IgD-negative memory B cell (primary cell): Measurements from ENCODE around the gene CDKL2. TPM values are rescaled to one million over a fixed set of nuclear protein-coding genes. Genes with fewer than 3 reads are reported as not detected.
"Not testable (repeated sequence)": the region's sequence is repeated elsewhere in the genome, so short reads cannot be mapped to it uniquely, and the experiment has no call there.

ENCODE experiments used
- H3K27ac Mint-ChIP-seq, 3 donors: one replicate each; pipeline ENCODE4 v1.8.0; 2020 to 2022; ENCODE audit warnings: mild to moderate bottlenecking in 3 of 3, mixed read lengths in 3 of 3, moderate library complexity in 1 of 3
- H3K27me3 Mint-ChIP-seq: one replicate; pipeline ENCODE4 v1.8.0; 2021; ENCODE audit warnings: mixed read lengths
- H3K36me3 Mint-ChIP-seq: one replicate; pipeline ENCODE4 v1.8.0; 2020; ENCODE audit warnings: mild to moderate bottlenecking, mixed read lengths
- H3K4me1 Mint-ChIP-seq, 3 donors: one replicate each; pipeline ENCODE4 v1.8.0; 2020 to 2022; ENCODE audit warnings: mixed read lengths in 3 of 3, mild to moderate bottlenecking in 1 of 3
- H3K4me3 Mint-ChIP-seq, 4 donors: one replicate each; pipeline ENCODE4 v1.8.0; 2020 to 2022; ENCODE audit warnings: mild to moderate bottlenecking in 4 of 4, mixed read lengths in 4 of 4, moderate library complexity in 3 of 4
- H3K9me3 Mint-ChIP-seq, 3 donors: one replicate each; pipeline ENCODE4 v1.8.0; 2020 to 2021; ENCODE audit warnings: mixed read lengths in 3 of 3, mild to moderate bottlenecking in 1 of 3
- polyA plus RNA-seq: library from polyadenylated mRNA; unstranded; fragments of 300-500 nt; fragmentation: Illumina TruSeq; gene quantifications from one replicate; pipeline ENCODE4 v1.2.3, GENCODE V29; 2021

Gene CDKL2
- polyA plus RNA-seq, 1 donor from 2014 or later, result not detected

DNA sequence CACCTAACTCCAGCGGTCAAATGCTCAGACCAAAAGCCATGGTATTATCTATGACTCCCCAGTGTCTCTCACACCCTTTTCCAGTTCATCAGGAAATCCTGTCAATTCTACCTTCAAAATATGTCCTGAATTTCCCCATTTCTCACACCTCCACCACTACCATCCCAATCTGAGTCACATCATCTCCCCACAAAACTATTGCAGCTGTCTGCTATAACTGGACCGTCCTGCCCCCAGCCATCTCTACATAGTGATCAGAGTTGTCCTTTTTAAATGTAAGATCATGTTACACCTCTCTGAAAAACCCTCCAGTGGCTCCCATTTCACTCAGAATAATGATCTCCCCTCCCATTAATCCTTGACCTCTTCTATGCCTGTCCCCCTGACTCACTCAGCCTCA, 81.3 kb downstream of the CDKL2 start:
- Mint-ChIP-seq H3K27ac (no peak overlapping the region), H3K27me3 (no peaks in the 10 kb centered on the region), H3K4me3 (no peak overlapping the region), H3K4me1 (no peaks in the 10 kb centered on the region), H3K9me3 (no peaks in the 10 kb centered on the region), H3K36me3 (peaks cover 2% of the 10 kb centered on the region)

DNA sequence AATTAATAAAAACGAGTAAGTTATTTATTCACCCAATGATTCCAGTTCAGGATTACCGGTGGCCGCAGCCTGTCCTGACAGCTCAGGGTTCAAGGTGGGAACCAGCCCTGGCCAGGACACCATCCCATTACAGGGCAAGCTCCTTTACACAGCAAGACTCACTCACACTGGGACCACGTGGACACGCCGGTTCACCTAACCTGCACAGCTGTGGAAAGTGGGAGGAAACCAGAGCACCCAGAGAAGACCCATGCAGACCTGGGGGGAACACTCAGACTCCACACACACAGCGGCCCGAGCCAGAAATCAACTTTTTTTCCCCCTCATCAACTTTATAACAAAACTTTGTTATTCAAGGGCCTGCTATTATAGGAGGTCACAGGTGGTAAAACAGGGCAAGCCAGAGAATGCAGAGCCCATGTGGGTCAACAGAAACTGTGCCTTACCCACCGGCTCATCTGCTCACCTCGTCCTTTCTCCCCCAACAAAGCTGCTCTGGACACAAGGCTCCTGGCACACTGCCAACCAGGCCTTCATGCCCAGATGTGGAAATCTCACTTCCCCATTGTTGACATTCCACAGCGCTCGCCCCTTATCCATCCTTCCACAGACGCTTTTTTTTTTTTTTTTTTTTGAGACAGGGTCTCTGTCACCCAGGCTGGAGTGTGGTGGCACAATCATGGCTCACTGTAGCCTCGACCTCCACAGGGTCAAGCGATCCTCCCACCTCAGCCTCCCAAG, 82.5 kb downstream of the CDKL2 start:
- Mint-ChIP-seq H3K4me3 (no peak overlapping the region), H3K4me1 (no peaks in the 10 kb centered on the region), H3K27me3 (no peaks in the 10 kb centered on the region), H3K9me3 (no peaks in the 10 kb centered on the region), H3K36me3 (peaks cover 2% of the 10 kb centered on the region), H3K27ac (no peak overlapping the region)

DNA sequence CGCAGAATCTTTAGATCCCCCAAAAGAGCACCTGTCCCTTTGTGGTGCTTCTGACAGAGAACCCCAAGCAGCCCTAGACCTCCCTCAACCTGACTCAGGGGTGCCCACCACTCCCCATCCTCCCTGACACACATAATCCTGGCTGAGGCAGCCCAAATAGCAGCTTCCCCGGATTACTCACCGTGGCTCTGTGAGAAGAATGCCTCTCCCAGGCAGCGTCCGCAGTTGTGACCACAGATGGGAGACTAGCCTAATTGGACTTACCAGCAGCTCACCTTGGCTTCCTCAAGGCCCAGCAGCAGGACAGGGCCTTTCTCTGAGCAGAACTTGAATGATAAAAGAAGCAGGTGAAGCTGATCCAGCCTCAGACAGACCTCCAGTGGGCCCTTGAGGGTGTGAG, 84.8 kb downstream of the CDKL2 start:
- Mint-ChIP-seq H3K27ac (peak overlapping the region in 1 of 3 donors; percentile 53), H3K4me1 (peaks cover 0 to 2% (median 0%) of the 10 kb centered on the region in 3 donors), H3K9me3 (no peaks in the 10 kb centered on the region), H3K4me3 (no peak overlapping the region), H3K27me3 (no peaks in the 10 kb centered on the region), H3K36me3 (peaks cover 2% of the 10 kb centered on the region)

DNA sequence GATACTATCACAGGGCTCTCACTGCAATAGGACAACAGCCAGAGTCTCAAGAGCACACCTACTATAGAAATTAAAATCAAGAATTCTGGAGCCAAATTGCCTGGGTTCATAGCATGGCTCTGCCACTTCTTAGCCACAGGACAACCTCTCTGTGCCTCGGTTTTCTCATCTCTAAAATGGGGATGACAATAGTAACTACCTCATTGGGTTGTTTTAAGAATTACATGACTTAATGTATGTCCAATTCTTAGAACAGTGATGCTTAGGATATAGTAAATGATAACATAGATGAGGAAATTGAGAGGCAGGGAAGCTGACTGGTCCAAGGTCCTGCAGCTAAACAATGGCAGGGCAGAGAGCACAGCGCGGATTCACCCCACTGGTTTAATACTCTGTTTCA, 85.5 kb downstream of the CDKL2 start:
- H3K9me3 Mint-ChIP-seq, result no peaks in the 10 kb centered on the region
- peak overlapping the region in 1 of 3 donors; percentile 53 for H3K27ac Mint-ChIP-seq
- H3K4me1 Mint-ChIP-seq, result peaks cover 0 to 2% (median 0%) of the 10 kb centered on the region in 3 donors
- H3K4me3 Mint-ChIP-seq, result no peak overlapping the region
- H3K27me3 Mint-ChIP-seq, result no peaks in the 10 kb centered on the region
- H3K36me3 Mint-ChIP-seq, result peaks cover 2% of the 10 kb centered on the region

DNA sequence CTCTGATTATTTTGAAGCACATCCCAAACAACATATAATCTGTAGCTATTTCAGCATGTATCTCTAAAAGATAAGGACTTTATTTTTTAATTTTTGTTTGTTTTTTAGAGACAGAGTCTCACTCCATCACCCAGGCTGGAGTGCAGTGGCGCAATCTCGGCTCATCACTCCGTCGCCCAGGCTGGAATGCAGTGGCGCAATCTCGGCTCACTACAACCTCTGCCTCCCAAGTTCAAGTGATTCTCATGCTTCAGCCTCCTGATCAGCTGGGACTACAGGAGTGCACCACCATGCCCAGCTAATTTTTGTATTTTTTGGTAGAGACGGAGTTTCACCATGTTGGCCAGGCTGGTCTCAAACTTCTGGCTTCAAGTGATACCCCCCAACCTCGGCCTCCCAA, 86.1 kb downstream of the CDKL2 start:
- H3K27me3 Mint-ChIP-seq, H3K4me1 Mint-ChIP-seq, H3K9me3 Mint-ChIP-seq, H3K36me3 Mint-ChIP-seq, H3K27ac Mint-ChIP-seq, H3K4me3 Mint-ChIP-seq: not testable (repeated sequence)

DNA sequence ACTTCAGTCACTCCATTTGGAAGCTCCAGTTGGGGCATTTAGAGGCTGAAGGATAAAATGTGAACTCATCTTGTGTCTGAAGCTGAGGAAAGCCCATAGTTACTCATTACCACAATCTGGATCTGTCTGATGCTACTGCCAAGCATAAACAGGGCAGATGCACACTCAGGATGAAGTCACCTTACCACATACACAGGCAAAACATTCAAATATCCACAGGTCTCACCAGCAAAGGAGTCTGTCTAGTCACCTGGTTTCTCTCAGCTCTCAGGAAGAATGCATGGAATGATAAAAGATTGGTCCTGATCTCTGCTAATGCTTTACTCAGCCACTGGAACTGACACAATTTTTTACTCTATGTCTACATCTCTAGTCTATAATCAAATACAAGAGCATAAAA, 87.5 kb downstream of the CDKL2 start:
- H3K4me3 Mint-ChIP-seq, result no peak overlapping the region
- no peaks in the 10 kb centered on the region for H3K27me3 Mint-ChIP-seq
- no peaks in the 10 kb centered on the region for H3K9me3 Mint-ChIP-seq
- peaks cover 0 to 2% (median 0%) of the 10 kb centered on the region in 3 donors for H3K4me1 Mint-ChIP-seq
- H3K27ac Mint-ChIP-seq, result no peak overlapping the region
- H3K36me3 Mint-ChIP-seq, result peaks cover 6% of the 10 kb centered on the region

DNA sequence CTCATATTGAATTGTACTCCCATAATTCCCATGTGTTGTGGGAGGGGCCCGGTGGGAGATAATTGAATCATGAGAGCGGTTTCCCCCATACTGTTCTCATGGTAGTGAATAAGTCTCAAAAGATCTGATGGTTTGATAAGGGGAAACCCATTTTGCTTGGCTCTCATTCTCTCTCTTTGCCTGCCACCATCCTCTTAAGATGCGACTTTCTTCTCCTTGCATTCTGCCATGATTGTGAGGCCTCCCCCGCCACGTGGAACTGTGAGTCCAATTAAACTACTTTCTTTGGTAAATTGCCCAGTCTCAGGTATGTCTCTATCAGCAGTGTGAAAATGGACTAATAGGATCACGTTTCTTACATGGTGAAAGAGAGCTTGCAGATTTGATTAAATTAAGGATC, 93.0 kb downstream of the CDKL2 start:
- not testable (repeated sequence) for H3K27ac Mint-ChIP-seq, H3K4me1 Mint-ChIP-seq, H3K27me3 Mint-ChIP-seq, H3K4me3 Mint-ChIP-seq, H3K9me3 Mint-ChIP-seq
- H3K36me3 Mint-ChIP-seq, result peaks cover 12% of the 10 kb centered on the region

DNA sequence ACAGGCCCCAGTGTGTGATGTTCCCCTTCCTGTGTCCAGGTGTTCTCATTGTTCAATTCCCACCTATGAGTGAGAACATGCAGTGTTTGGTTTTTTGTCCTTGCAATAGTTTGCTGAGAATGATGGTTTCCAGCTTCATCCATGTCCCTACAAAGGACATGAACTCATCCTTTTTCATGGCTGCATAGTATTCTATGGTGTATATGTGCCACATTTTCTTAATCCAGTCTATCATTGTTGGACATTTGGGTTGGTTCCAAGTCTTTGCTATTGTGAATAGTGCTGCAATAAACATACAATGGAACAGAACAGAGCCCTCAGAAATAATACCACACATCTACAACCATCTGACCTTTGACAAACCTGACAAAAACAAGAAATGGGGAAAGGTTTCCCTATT, 96.4 kb downstream of the CDKL2 start:
- H3K27me3 Mint-ChIP-seq, H3K9me3 Mint-ChIP-seq, H3K4me3 Mint-ChIP-seq, H3K27ac Mint-ChIP-seq, H3K4me1 Mint-ChIP-seq: not testable (repeated sequence)
- H3K36me3 Mint-ChIP-seq, result peaks cover 29% of the 10 kb centered on the region

DNA sequence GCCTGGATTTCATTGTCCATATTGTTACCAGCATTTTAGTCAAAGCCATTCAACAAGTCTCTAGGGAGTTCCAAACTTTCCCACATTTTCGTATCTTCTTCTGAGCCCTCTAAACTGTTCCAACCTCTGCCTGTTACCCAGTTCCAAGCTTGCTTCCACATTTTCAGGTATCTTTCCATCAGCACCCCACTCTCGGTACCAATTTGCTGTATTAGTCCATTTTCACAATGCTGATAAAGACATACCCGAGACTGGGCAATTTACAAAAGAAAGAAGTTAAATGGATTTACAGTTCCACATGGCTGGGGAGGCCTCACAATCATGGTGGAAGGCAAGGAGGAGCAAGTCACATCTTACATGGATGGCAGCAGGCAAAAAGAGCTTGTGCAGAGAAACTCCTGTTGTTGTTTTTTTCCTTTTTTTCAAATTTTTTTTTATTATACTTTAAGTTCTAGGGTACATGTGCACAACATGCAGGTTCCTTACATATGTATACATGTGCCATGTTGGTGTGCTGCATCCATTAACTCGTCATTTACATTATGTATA, 96.9 kb downstream of the CDKL2 start:
- H3K4me1 Mint-ChIP-seq, H3K27ac Mint-ChIP-seq: not testable (repeated sequence)
- H3K36me3 Mint-ChIP-seq, result peaks cover 30% of the 10 kb centered on the region

DNA sequence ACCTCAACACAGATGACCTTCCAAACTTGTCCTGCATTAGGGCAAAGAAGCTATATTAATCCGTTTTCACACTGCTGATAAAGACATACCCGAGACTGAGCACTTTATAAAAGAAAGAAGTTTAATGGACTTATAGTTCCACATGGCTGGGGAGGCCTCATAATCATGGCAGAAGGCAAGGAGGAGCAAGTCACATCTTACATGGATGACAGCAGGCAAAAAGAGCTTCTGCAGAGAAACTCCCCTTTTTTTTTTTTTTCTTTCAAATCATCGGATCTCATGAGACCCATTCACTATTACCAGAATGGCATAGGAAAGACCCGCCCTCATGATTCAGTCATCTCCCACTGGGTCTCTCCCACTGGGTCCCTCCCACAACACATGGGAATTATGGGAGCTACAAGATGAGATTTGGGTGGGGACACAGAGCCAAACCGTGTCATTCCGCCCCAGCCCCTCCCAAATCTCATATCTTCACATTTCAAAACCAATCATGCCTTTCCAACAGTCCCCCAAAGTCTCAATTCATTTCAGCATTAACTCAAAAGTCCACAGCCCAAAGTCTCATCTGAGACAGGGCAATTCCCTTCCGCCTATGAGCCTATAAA, 98.7 kb downstream of the CDKL2 start:
- Mint-ChIP-seq H3K36me3 (peaks cover 25% of the 10 kb centered on the region), H3K27ac (peak overlapping the region in 1 of 3 donors; percentile 1)
- H3K4me3 Mint-ChIP-seq, H3K27me3 Mint-ChIP-seq, H3K4me1 Mint-ChIP-seq, H3K9me3 Mint-ChIP-seq: not testable (repeated sequence)

More for the DNA sequence above, 96.9 kb downstream of the CDKL2 start:
- H3K4me3 Mint-ChIP-seq, H3K9me3 Mint-ChIP-seq, H3K27me3 Mint-ChIP-seq: not testable (repeated sequence)

DNA sequence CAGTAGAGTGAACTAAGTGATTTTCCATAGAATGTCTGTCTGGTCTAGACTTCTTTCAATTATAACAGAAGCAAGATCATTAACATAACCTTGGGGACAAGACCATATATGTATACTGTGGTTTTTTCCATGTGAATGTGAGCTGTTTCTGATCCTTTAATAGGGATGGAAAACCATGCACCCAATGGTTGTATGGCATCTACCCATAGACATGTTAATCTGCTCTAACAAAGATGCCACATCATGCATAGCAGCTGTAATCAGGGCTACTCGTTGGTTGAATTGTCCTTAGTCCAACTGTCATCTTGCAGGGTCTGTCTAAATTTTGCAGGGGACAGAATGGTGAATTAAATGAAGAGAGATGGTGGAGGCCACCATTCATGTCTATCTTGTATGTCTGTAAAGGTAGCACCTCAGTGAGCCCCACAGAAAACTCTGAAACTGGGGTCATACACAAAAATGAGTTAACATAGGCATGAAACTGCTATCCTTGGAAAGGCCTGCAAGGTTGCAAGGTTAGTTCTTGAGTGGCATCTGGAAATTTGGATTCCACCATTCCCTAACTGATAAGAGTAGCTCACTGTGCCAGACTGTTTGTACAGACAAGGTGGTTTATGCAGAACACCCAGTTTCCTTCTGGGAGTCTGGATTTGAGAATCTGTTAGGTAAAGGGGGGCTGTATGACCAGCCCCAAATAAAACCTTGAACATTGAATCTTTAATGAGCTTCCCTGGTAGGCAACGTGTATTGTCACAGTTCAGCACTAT, 99.6 kb downstream of the CDKL2 start:
- H3K9me3 Mint-ChIP-seq, result peaks cover 2 to 8% (median 4%) of the 10 kb centered on the region in 3 donors
- no peak overlapping the region for H3K4me3 Mint-ChIP-seq
- H3K36me3 Mint-ChIP-seq, result peaks cover 25% of the 10 kb centered on the region

More for the DNA sequence above, 99.6 kb downstream of the CDKL2 start:
- Mint-ChIP-seq H3K4me1 (peaks cover 0 to 2% (median 2%) of the 10 kb centered on the region in 3 donors), H3K27me3 (no peaks in the 10 kb centered on the region), H3K27ac (no peak overlapping the region)

Other genes with a start within 250 kb of the CDKL2 start
- 25.3 TPM for gene RCHY1, start 116.1 kb downstream of the CDKL2 start, polyA plus RNA-seq
- 15.2 TPM for gene THAP6, start 116.1 kb downstream of the CDKL2 start, polyA plus RNA-seq
- not detected for gene ODAPH, start 74.5 kb downstream of the CDKL2 start, polyA plus RNA-seq
- gene G3BP2, start 42.9 kb upstream of the CDKL2 start, polyA plus RNA-seq, result 87.9 TPM
- 18.6 TPM for gene USO1, start 94.0 kb upstream of the CDKL2 start, polyA plus RNA-seq